Measurements from ENCODE around the gene STMND1. TPM values are rescaled to one million over a fixed set of nuclear protein-coding genes. Genes with fewer than 3 reads are reported as not detected.

STMND1 gene
- polyA plus RNA-seq, 1 donor from 2014 or later: 0.59 TPM

- no peak for TF ChIP-seq EZH2 (IDR thresholded peaks at IDR 0.05; ENCODE audit: borderline replicate concordance, insufficient read depth, low read length, poor library complexity, severe bottlenecking)
- no peak for TF ChIP-seq TAF1 (IDR thresholded peaks at IDR 0.05; ENCODE audit: low read depth)
- no peak for TF ChIP-seq SMC3 (conservative IDR thresholded peaks at IDR 0.05; ENCODE audit: poor library complexity)
- TF ChIP-seq REST (IDR thresholded peaks at IDR 0.05; ENCODE audit: borderline replicate concordance): no peak
- no peak for TF ChIP-seq EP300 (conservative IDR thresholded peaks at IDR 0.05; ENCODE audit: poor library complexity, severe bottlenecking)
- no peak for TF ChIP-seq POLR2AphosphoS5 (IDR thresholded peaks at IDR 0.05)
- TF ChIP-seq RAD21 (conservative IDR thresholded peaks at IDR 0.05): no peak
- no peak for TF ChIP-seq CTCF (IDR thresholded peaks at IDR 0.05; ENCODE audit: poor library complexity, severe bottlenecking)
- no peak for TF ChIP-seq MXI1 (conservative IDR thresholded peaks at IDR 0.05; ENCODE audit: poor library complexity, severe bottlenecking)
- Histone ChIP-seq H3K4me2 (ENCODE audit: low read length) (no peak overlapping the region), H2AFZ (ENCODE audit: low read depth, low read length) (no peak overlapping the region), H4K20me1 (ENCODE audit: insufficient read depth) (no peaks in the 10 kb centered on the region), H3K79me2 (replicated peaks; ENCODE audit: insufficient read depth, low read length) (no peaks in the 10 kb centered on the region), H3K9me3 (ENCODE audit: low read length) (no peaks in the 10 kb centered on the region), H3K36me3 (ENCODE audit: insufficient read depth, low read length) (no peaks in the 10 kb centered on the region), H3F3A (ENCODE audit: insufficient read depth, low read length, poor library complexity, severe bottlenecking) (no peaks in the 10 kb centered on the region), H3K4me3 (ENCODE audit: low read length) (no peak overlapping the region), H3K9ac (ENCODE audit: low read length) (no peak overlapping the region), H3K27me3 (ENCODE audit: insufficient read depth, low read depth, low read length) (no peaks in the 10 kb centered on the region), H3K27ac (ENCODE audit: low read length) (no peak overlapping the region), H3K9me2 (ENCODE audit: insufficient read depth, low read length) (no peaks in the 10 kb centered on the region)
Observed at GRCh38 chr6:17061097-17061496, 40.8 kb upstream of the STMND1 start.

DNA sequence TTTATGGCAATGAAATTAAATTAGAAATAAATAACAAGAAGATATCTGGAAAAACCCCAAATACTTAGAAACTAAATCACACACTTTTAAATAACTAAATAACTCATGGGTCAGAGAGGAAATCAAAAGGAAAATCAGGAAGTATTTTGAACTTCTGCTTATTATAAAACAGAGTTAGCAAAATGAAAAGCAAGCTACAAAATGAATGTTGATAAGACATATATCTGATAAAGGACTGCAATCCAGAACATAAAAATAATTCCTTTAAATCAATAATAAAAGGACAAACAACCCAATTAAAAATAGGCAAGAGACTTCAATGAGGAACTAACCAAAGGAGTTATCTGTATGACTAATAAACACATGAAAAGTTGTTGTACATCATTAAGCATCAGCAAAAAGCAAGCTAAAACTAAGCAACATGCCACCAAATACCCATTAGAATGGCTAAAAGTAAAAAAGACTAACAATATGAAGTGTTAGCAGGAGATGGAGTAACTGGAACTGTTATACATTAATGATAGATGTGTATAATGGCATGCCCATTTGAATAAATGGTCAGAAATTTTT lies 38.9 kb upstream of the STMND1 start:
- H3K27me3 ChIP-seq (ENCODE audit: insufficient read depth, low read depth, low read length): no peaks in the 10 kb centered on the region
- H3K9me3 ChIP-seq (ENCODE audit: low read length): no peaks in the 10 kb centered on the region
- no peak overlapping the region for H3K9ac ChIP-seq (ENCODE audit: low read length)
- no peaks in the 10 kb centered on the region for H3K36me3 ChIP-seq (ENCODE audit: insufficient read depth, low read length)
- H2AFZ ChIP-seq (ENCODE audit: low read depth, low read length): no peak overlapping the region
- no peaks in the 10 kb centered on the region for H3F3A ChIP-seq (ENCODE audit: insufficient read depth, low read length, poor library complexity, severe bottlenecking)
- H3K79me2 ChIP-seq (replicated peaks; ENCODE audit: insufficient read depth, low read length): no peaks in the 10 kb centered on the region
- TF ChIP-seq EZH2 (IDR thresholded peaks at IDR 0.05; ENCODE audit: borderline replicate concordance, insufficient read depth, low read length, poor library complexity, severe bottlenecking): no peak
- TF ChIP-seq EP300 (conservative IDR thresholded peaks at IDR 0.05; ENCODE audit: poor library complexity, severe bottlenecking): no peak
- TF ChIP-seq TAF1 (IDR thresholded peaks at IDR 0.05; ENCODE audit: low read depth): no peak
- no peak for TF ChIP-seq MXI1 (conservative IDR thresholded peaks at IDR 0.05; ENCODE audit: poor library complexity, severe bottlenecking)
- TF ChIP-seq SMC3 (conservative IDR thresholded peaks at IDR 0.05; ENCODE audit: poor library complexity): no peak
- TF ChIP-seq RAD21 (conservative IDR thresholded peaks at IDR 0.05): no peak
- TF ChIP-seq POLR2AphosphoS5 (IDR thresholded peaks at IDR 0.05): no peak
- TF ChIP-seq REST (IDR thresholded peaks at IDR 0.05; ENCODE audit: borderline replicate concordance): no peak
- TF ChIP-seq CTCF (IDR thresholded peaks at IDR 0.05; ENCODE audit: poor library complexity, severe bottlenecking): no peak
- H3K27ac ChIP-seq (ENCODE audit: low read length): no peak overlapping the region
- no peaks in the 10 kb centered on the region for H4K20me1 ChIP-seq (ENCODE audit: insufficient read depth)
- no peaks in the 10 kb centered on the region for H3K9me2 ChIP-seq (ENCODE audit: insufficient read depth, low read length)
- H3K4me2 ChIP-seq (ENCODE audit: low read length): no peak overlapping the region
- no peak overlapping the region for H3K4me3 ChIP-seq (ENCODE audit: low read length)

Measured in neural cell (in vitro differentiated cells).